ENCODE data around the gene PAX4.

Gene PAX4

GRCh38 chr7:127591591-127591990 lies 26.4 kb downstream of the PAX4 start:
- no peak overlapping the region for H3K9ac ChIP-seq (ENCODE audit: low read depth, low read length)
- H3K27ac ChIP-seq (ENCODE audit: low read length) = no peak overlapping the region
- H3K27me3 ChIP-seq (ENCODE audit: insufficient read depth, low read length) = peaks cover 13% of the 10 kb centered on the region
- peaks cover 22% of the 10 kb centered on the region for H3K36me3 ChIP-seq (ENCODE audit: insufficient read depth, low read depth, low read length)
- peaks cover 5% of the 10 kb centered on the region for H3K4me1 ChIP-seq (ENCODE audit: insufficient read depth, low read length)
- H3K4me3 ChIP-seq (ENCODE audit: low read length) = no peak overlapping the region
- no peaks in the 10 kb centered on the region for H3K9me3 ChIP-seq (ENCODE audit: insufficient read depth, low read depth, low read length)

GRCh38 chr7:127591189-127591588 lies 26.8 kb downstream of the PAX4 start:
- no peak overlapping the region for H3K9ac ChIP-seq (ENCODE audit: low read depth, low read length)
- H3K4me3 ChIP-seq (ENCODE audit: low read length) = no peak overlapping the region
- H3K27ac ChIP-seq (ENCODE audit: low read length) = no peak overlapping the region
- H3K9me3 ChIP-seq (ENCODE audit: insufficient read depth, low read depth, low read length) = no peaks in the 10 kb centered on the region
- peaks cover 22% of the 10 kb centered on the region for H3K36me3 ChIP-seq (ENCODE audit: insufficient read depth, low read depth, low read length)
- peaks cover 17% of the 10 kb centered on the region for H3K27me3 ChIP-seq (ENCODE audit: insufficient read depth, low read length)
- peaks cover 5% of the 10 kb centered on the region for H3K4me1 ChIP-seq (ENCODE audit: insufficient read depth, low read length)

GRCh38 chr7:127589896-127590295 lies 28.0 kb downstream of the PAX4 start:
- peaks cover 24% of the 10 kb centered on the region for H3K27me3 ChIP-seq (ENCODE audit: insufficient read depth, low read length)
- H3K9ac ChIP-seq (ENCODE audit: low read depth, low read length) = no peak overlapping the region
- H3K36me3 ChIP-seq (ENCODE audit: insufficient read depth, low read depth, low read length) = peaks cover 22% of the 10 kb centered on the region
- peaks cover 5% of the 10 kb centered on the region for H3K4me1 ChIP-seq (ENCODE audit: insufficient read depth, low read length)
- no peaks in the 10 kb centered on the region for H3K9me3 ChIP-seq (ENCODE audit: insufficient read depth, low read depth, low read length)
- no peak overlapping the region for H3K4me3 ChIP-seq (ENCODE audit: low read length)
- H3K27ac ChIP-seq (ENCODE audit: low read length) = no peak overlapping the region

GRCh38 chr7:127588697-127589482 lies 29.1 kb downstream of the PAX4 start:
- Histone ChIP-seq H3K4me1 (ENCODE audit: insufficient read depth, low read length) (peaks cover 14% of the 10 kb centered on the region), H3K36me3 (ENCODE audit: insufficient read depth, low read depth, low read length) (peaks cover 22% of the 10 kb centered on the region), H3K27me3 (ENCODE audit: insufficient read depth, low read length) (peaks cover 24% of the 10 kb centered on the region), H3K9ac (ENCODE audit: low read depth, low read length) (peak overlapping the region; percentile 84; the same call in 1 of the 2 replicates), H3K27ac (ENCODE audit: low read length) (no peak overlapping the region), H3K9me3 (ENCODE audit: insufficient read depth, low read depth, low read length) (no peaks in the 10 kb centered on the region), H3K4me3 (ENCODE audit: low read length) (peak overlapping the region; percentile 84)

GRCh38 chr7:127588019-127588696 lies 29.8 kb downstream of the PAX4 start, which contains the start of gene ARF5:
Gene ARF5, plus strand, starts transcription at chr7:127588411. Its CDS starts 88 bp downstream, at chr7:127588499.
- H3K9ac ChIP-seq (ENCODE audit: low read depth, low read length) = peak within 1 kb of the TSS; percentile 84; the same call in 1 of the 2 replicates
- peak within 1 kb of the TSS; percentile 84 for H3K4me3 ChIP-seq (ENCODE audit: low read length)
- peaks cover 14% of the 10 kb centered on the region for H3K4me1 ChIP-seq (ENCODE audit: insufficient read depth, low read length)
- H3K36me3 ChIP-seq (ENCODE audit: insufficient read depth, low read depth, low read length) = peaks cover 25% of the 10 kb centered on the region
- no peak within 1 kb of the TSS for H3K27ac ChIP-seq (ENCODE audit: low read length)
- H3K27me3 ChIP-seq (ENCODE audit: insufficient read depth, low read length) = peaks cover 24% of the 10 kb centered on the region
- H3K9me3 ChIP-seq (ENCODE audit: insufficient read depth, low read depth, low read length) = no peaks in the 10 kb centered on the region

GRCh38 chr7:127587663-127588018 lies 30.3 kb downstream of the PAX4 start:
- Histone ChIP-seq H3K9me3 (ENCODE audit: insufficient read depth, low read depth, low read length) (no peaks in the 10 kb centered on the region), H3K27me3 (ENCODE audit: insufficient read depth, low read length) (peaks cover 24% of the 10 kb centered on the region), H3K36me3 (ENCODE audit: insufficient read depth, low read depth, low read length) (peaks cover 31% of the 10 kb centered on the region), H3K27ac (ENCODE audit: low read length) (no peak overlapping the region), H3K9ac (ENCODE audit: low read depth, low read length) (peak overlapping the region; percentile 69; the same call in 1 of the 2 replicates), H3K4me3 (ENCODE audit: low read length) (peak overlapping the region; percentile 84), H3K4me1 (ENCODE audit: insufficient read depth, low read length) (peaks cover 14% of the 10 kb centered on the region)

GRCh38 chr7:127586346-127586745 lies 31.6 kb downstream of the PAX4 start:
- Histone ChIP-seq H3K27me3 (ENCODE audit: insufficient read depth, low read length) (peaks cover 24% of the 10 kb centered on the region), H3K9me3 (ENCODE audit: insufficient read depth, low read depth, low read length) (no peaks in the 10 kb centered on the region), H3K4me1 (ENCODE audit: insufficient read depth, low read length) (peaks cover 14% of the 10 kb centered on the region), H3K27ac (ENCODE audit: low read length) (no peak overlapping the region), H3K9ac (ENCODE audit: low read depth, low read length) (no peak overlapping the region), H3K4me3 (ENCODE audit: low read length) (no peak overlapping the region), H3K36me3 (ENCODE audit: insufficient read depth, low read depth, low read length) (peaks cover 37% of the 10 kb centered on the region)

- peak within 1 kb of the TSS; percentile 80 for H3K9ac ChIP-seq (ENCODE audit: low read depth, low read length)
- peaks cover 36% of the 10 kb centered on the region for H3K36me3 ChIP-seq (ENCODE audit: insufficient read depth, low read depth, low read length)
- H3K27ac ChIP-seq (ENCODE audit: low read length) = no peak within 1 kb of the TSS
- H3K4me1 ChIP-seq (ENCODE audit: insufficient read depth, low read length) = peaks cover 14% of the 10 kb centered on the region
- H3K9me3 ChIP-seq (ENCODE audit: insufficient read depth, low read depth, low read length) = no peaks in the 10 kb centered on the region
- peak within 1 kb of the TSS; percentile 90 for H3K4me3 ChIP-seq (ENCODE audit: low read length)
- peaks cover 24% of the 10 kb centered on the region for H3K27me3 ChIP-seq (ENCODE audit: insufficient read depth, low read length)
Observed at GRCh38 chr7:127585044-127585953, 32.6 kb downstream of the PAX4 start, which contains the start of gene GCC1. Gene GCC1, minus strand, starts transcription at chr7:127585596. Its CDS starts 414 bp downstream, at chr7:127585182.

- Histone ChIP-seq H3K36me3 (ENCODE audit: insufficient read depth, low read depth, low read length) (peaks cover 32% of the 10 kb centered on the region), H3K27me3 (ENCODE audit: insufficient read depth, low read length) (peaks cover 24% of the 10 kb centered on the region), H3K9me3 (ENCODE audit: insufficient read depth, low read depth, low read length) (no peaks in the 10 kb centered on the region), H3K4me1 (ENCODE audit: insufficient read depth, low read length) (peaks cover 14% of the 10 kb centered on the region), H3K4me3 (ENCODE audit: low read length) (peak overlapping the region; percentile 90), H3K27ac (ENCODE audit: low read length) (no peak overlapping the region), H3K9ac (ENCODE audit: low read depth, low read length) (peak overlapping the region; percentile 80)
Observed at GRCh38 chr7:127584648-127585043, 33.3 kb downstream of the PAX4 start.

GRCh38 chr7:127582361-127582760 lies 35.6 kb downstream of the PAX4 start:
- Histone ChIP-seq H3K9ac (ENCODE audit: low read depth, low read length) (no peak overlapping the region), H3K27me3 (ENCODE audit: insufficient read depth, low read length) (peaks cover 18% of the 10 kb centered on the region), H3K27ac (ENCODE audit: low read length) (no peak overlapping the region), H3K36me3 (ENCODE audit: insufficient read depth, low read depth, low read length) (peaks cover 32% of the 10 kb centered on the region), H3K4me3 (ENCODE audit: low read length) (no peak overlapping the region), H3K4me1 (ENCODE audit: insufficient read depth, low read length) (peaks cover 9% of the 10 kb centered on the region; the same call in 1 of the 2 replicates), H3K9me3 (ENCODE audit: insufficient read depth, low read depth, low read length) (no peaks in the 10 kb centered on the region)

- Histone ChIP-seq H3K27ac (ENCODE audit: low read length) (no peak overlapping the region), H3K36me3 (ENCODE audit: insufficient read depth, low read depth, low read length) (peaks cover 32% of the 10 kb centered on the region), H3K9ac (ENCODE audit: low read depth, low read length) (no peak overlapping the region), H3K4me3 (ENCODE audit: low read length) (no peak overlapping the region), H3K4me1 (ENCODE audit: insufficient read depth, low read length) (peaks cover 9% of the 10 kb centered on the region; the same call in 1 of the 2 replicates), H3K9me3 (ENCODE audit: insufficient read depth, low read depth, low read length) (no peaks in the 10 kb centered on the region), H3K27me3 (ENCODE audit: insufficient read depth, low read length) (peaks cover 12% of the 10 kb centered on the region)
Observed at GRCh38 chr7:127581716-127582115, 36.2 kb downstream of the PAX4 start.

Measured in iPS-20b (cell line).